Smooth muscle cell (in vitro differentiated cells): ENCODE results near the gene SERPINH1. TPM values are rescaled to one million over a fixed set of nuclear protein-coding genes. Genes with fewer than 3 reads are reported as not detected.

Source experiments
- DNase-seq: peaks from one replicate; lab custom pipeline; 2025; ENCODE audit not compliant: unreplicated experiment; lab: John Stamatoyannopoulos, UW
- H2AFZ ChIP-seq: fragments of 200-600 bp; sonication (generic); 2 replicates; pipeline ENCODE4 v1.6.0; 2016; ENCODE audit warnings: antibody characterized with exemption, low read depth, mild to moderate bottlenecking
- H3F3A ChIP-seq: fragments of 200-600 bp; sonication (generic); 2 replicates; pipeline ENCODE4 v1.6.0; 2017; ENCODE audit warnings: antibody characterized with exemption, low read depth
- H3K27ac ChIP-seq: fragments of 200-600 bp; sonication (generic); 2 replicates; pipeline ENCODE4 v1.5.1; 2016; ENCODE audit warnings: low read depth, mild to moderate bottlenecking
- H3K27me3 ChIP-seq: fragments of 200-600 bp; sonication (generic); 2 replicates; pipeline ENCODE4 v1.6.1; 2016; ENCODE audit warnings: low read depth, mild to moderate bottlenecking
- H3K36me3 ChIP-seq: fragments of 200-600 bp; sonication (generic); 2 replicates; pipeline ENCODE4 v1.5.1; 2016; ENCODE audit warnings: low read depth
- H3K4me1 ChIP-seq: fragments of 200-600 bp; sonication (generic); 2 replicates; pipeline ENCODE4 v1.5.1; 2016; ENCODE audit warnings: low read depth
- H3K4me2 ChIP-seq: fragments of 200-600 bp; sonication (generic); 2 replicates; pipeline ENCODE4 v1.6.0; 2016; ENCODE audit warnings: mild to moderate bottlenecking
- H3K4me3 ChIP-seq: fragments of 200-600 bp; sonication (generic); 2 replicates; pipeline ENCODE4 v1.5.1; 2016; ENCODE audit warnings: mild to moderate bottlenecking
- H3K79me2 ChIP-seq: fragments of 200-600 bp; sonication (generic); 2 replicates; pipeline ENCODE4 v1.6.0; 2016; ENCODE audit warnings: low read depth, mild to moderate bottlenecking
- H3K9ac ChIP-seq: fragments of 200-600 bp; sonication (generic); 2 replicates; pipeline ENCODE4 v1.6.0; 2016; ENCODE audit warnings: low read depth
- H3K9me3 ChIP-seq: fragments of 200-600 bp; sonication (generic); replicated peaks from 2 replicates; pipeline ENCODE4 v1.5.1; 2016; ENCODE audit warnings: low read depth
- H4K20me1 ChIP-seq: fragments of 200-600 bp; sonication (generic); 2 replicates; pipeline ENCODE4 v1.6.0; 2016; ENCODE audit warnings: low read depth
- CTCF ChIP-seq: fragments of 200-600 bp; sonication (generic); IDR thresholded peaks from 2 replicates; pipeline ENCODE4 v1.5.1; 2017; ENCODE audit warnings: borderline replicate concordance, mild to moderate bottlenecking, antibody characterized with exemption; ENCODE audit not compliant: insufficient read depth, poor library complexity, severe bottlenecking
- WGBS: methylation state at CpG from one replicate; pipeline ENCODE4 v1.1.7; 2016; ENCODE audit warnings: low lambda C conversion rate; 5-methylcytosine and 5-hydroxymethylcytosine counted together
- polyA plus RNA-seq: library from polyadenylated mRNA; unstranded; fragments of >200 nt; fragmentation: Nextera tagmentation; extraction: Ambion mirVana; gene quantifications from 2 replicates; pipeline ENCODE4 v1.2.1, GENCODE V29; 2016
- total RNA-seq: library from RNA; depleted of rRNA; stranded (reverse); fragments of >200 nt; gene quantifications from 2 replicates; pipeline ENCODE4 v1.2.3, GENCODE V29; 2014

The SERPINH1 gene
- total and polyA plus RNA-seq, 2 experiments from 2014 or later = 1,493 to 2,653 TPM

DNA sequence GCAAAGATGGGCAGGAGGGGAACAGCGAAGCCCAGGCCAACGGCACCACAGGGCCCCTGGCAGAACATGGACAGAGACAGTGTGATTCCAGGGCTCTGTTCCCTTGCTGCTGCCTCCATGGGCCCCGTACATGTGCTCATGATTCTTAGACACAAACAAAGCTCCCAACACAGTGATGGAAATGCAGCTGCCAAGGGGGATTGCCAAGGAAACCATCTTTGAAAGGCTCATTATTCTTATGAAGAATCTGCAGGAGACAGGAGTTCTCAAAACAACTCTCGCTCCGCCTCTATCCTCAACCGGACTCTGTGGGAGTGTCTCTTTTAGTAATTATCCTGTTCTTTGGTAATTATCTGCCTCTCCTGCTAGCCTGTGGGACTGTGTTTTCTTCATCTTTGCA is 32.2 kb downstream of the SERPINH1 start:
- Histone ChIP-seq H2AFZ (no peak overlapping the region), H3K4me1 (no peaks in the 10 kb centered on the region), H3K36me3 (no peaks in the 10 kb centered on the region), H3K27me3 (peaks cover 15% of the 10 kb centered on the region), H3F3A (no peaks in the 10 kb centered on the region), H4K20me1 (no peaks in the 10 kb centered on the region), H3K4me2 (no peak overlapping the region), H3K79me2 (no peaks in the 10 kb centered on the region), H3K9ac (no peak overlapping the region), H3K27ac (no peak overlapping the region), H3K9me3 (no peaks in the 10 kb centered on the region), H3K4me3 (no peak overlapping the region)
- no peak for DNase-seq
- WGBS = 96% methylated on average over 6 of the region's 6 CpGs
- TF ChIP-seq CTCF = no peak

GRCh38 chr11:75595429-75595828 is 33.4 kb downstream of the SERPINH1 start:
- Histone ChIP-seq H3K36me3 (no peaks in the 10 kb centered on the region), H3K4me2 (no peak overlapping the region), H3F3A (no peaks in the 10 kb centered on the region), H3K27ac (no peak overlapping the region), H3K9me3 (no peaks in the 10 kb centered on the region), H3K4me1 (no peaks in the 10 kb centered on the region), H3K79me2 (no peaks in the 10 kb centered on the region), H3K4me3 (no peak overlapping the region), H3K9ac (no peak overlapping the region), H3K27me3 (peaks cover 15% of the 10 kb centered on the region), H2AFZ (no peak overlapping the region), H4K20me1 (no peaks in the 10 kb centered on the region)
- WGBS = 97% methylated on average over 2 of the region's 2 CpGs
- no peak for TF ChIP-seq CTCF
- DNase-seq = no peak

DNA sequence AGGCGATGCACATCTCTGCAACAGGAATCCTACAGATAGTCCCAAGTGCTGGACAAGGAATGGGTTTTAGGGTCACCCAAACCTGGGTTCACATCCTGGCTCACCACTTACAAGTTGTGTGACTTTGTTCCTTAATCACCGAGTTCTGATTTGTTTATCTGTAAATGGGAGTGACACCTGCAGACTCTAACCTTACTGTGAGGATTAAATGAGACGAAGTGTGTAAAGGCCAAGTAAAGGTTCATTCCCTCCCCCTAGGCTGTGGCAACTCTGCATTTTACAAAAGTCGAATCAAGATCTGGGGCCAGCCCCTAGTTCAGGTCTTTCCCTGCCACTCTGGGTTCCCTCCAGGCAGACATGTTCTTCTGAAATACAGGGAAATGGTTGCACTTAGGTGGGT is 34.9 kb downstream of the SERPINH1 start:
- Histone ChIP-seq H3K4me1 (no peaks in the 10 kb centered on the region), H3K27me3 (peaks cover 8% of the 10 kb centered on the region), H2AFZ (no peak overlapping the region), H3F3A (no peaks in the 10 kb centered on the region), H3K36me3 (no peaks in the 10 kb centered on the region), H3K4me3 (no peak overlapping the region), H3K27ac (no peak overlapping the region), H3K79me2 (no peaks in the 10 kb centered on the region), H3K9ac (no peak overlapping the region), H3K4me2 (no peak overlapping the region), H3K9me3 (no peaks in the 10 kb centered on the region), H4K20me1 (no peaks in the 10 kb centered on the region)
- TF ChIP-seq CTCF = no peak
- 77% methylated on average over 4 of the region's 4 CpGs for WGBS
- no peak for DNase-seq

DNA sequence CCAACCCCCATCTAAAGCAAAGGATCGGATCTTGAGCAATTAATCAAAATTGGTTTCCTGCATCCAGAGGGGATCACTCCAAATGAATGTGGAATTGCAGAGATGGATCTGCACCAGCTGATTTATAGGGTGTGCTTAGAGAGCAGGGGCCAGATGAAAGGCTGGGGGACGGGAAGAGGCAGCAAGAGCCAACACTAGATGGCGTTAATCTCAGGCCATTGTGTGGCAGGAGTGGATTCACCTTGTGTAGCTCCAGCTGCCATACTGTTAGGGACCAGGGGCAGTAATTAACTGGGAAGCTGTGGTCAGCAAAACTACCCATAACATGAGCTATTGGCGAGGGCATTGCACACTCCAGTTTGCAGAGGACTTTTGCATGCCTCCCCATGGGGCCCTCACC is 35.6 kb downstream of the SERPINH1 start:
- no peak overlapping the region for H3K27ac ChIP-seq
- no peak overlapping the region for H3K4me3 ChIP-seq
- H3K9ac ChIP-seq = no peak overlapping the region
- WGBS = 27% methylated on average over 4 of the region's 4 CpGs
- no peak for DNase-seq
- no peak overlapping the region for H2AFZ ChIP-seq
- no peaks in the 10 kb centered on the region for H3K4me1 ChIP-seq
- H3K27me3 ChIP-seq = peaks cover under 1% of the 10 kb centered on the region
- H3K79me2 ChIP-seq = no peaks in the 10 kb centered on the region
- H3K4me2 ChIP-seq = no peak overlapping the region
- H3F3A ChIP-seq = no peaks in the 10 kb centered on the region
- no peaks in the 10 kb centered on the region for H4K20me1 ChIP-seq
- H3K36me3 ChIP-seq = no peaks in the 10 kb centered on the region
- peak; percentile 37 for TF ChIP-seq CTCF
- H3K9me3 ChIP-seq = no peaks in the 10 kb centered on the region
